Skeletal muscle satellite cell (primary cell): ENCODE data around the gene GGCX.

Experiments
- H3K27me3 ChIP-seq: 2 replicates; pipeline ENCODE4 v1.7.0; 2013; ENCODE audit warnings: low read length; ENCODE audit not compliant: control insufficient read depth, insufficient read depth
- H3K36me3 ChIP-seq: 2 replicates; pipeline ENCODE4 v1.7.0; 2013; ENCODE audit warnings: mild to moderate bottlenecking, control low read depth, low read length; ENCODE audit not compliant: insufficient read depth
- H3K4me1 ChIP-seq: 2 replicates; pipeline ENCODE4 v1.7.0; 2013; ENCODE audit warnings: low read length; ENCODE audit not compliant: control insufficient read depth, insufficient read depth
- H3K4me2 ChIP-seq: 2 replicates; pipeline ENCODE4 v1.7.0; 2013; ENCODE audit warnings: mild to moderate bottlenecking, low read length
- H3K4me3 ChIP-seq: 2 replicates; pipeline ENCODE4 v1.7.0; 2013; ENCODE audit warnings: low read length
- H3K9ac ChIP-seq: 2 replicates; pipeline ENCODE4 v1.7.0; 2013; ENCODE audit warnings: mild to moderate bottlenecking, low read depth, low read length, moderate library complexity
- H3K9me3 ChIP-seq: replicated peaks from 2 replicates; pipeline ENCODE4 v1.7.0; 2013; ENCODE audit warnings: mild to moderate bottlenecking, control low read depth, low read length

Gene GGCX

GRCh38 chr2:85554980-85555612, 6.2 kb downstream of the GGCX start:
- Histone ChIP-seq H3K4me1 (peaks cover 13% of the 10 kb centered on the region), H3K4me3 (no peak overlapping the region), H3K9me3 (no peaks in the 10 kb centered on the region), H3K4me2 (no peak overlapping the region), H3K36me3 (peaks cover 66% of the 10 kb centered on the region), H3K27me3 (no peaks in the 10 kb centered on the region), H3K9ac (no peak overlapping the region)

- Histone ChIP-seq H3K9ac (no peak overlapping the region), H3K27me3 (no peaks in the 10 kb centered on the region), H3K4me1 (peaks cover 27% of the 10 kb centered on the region), H3K36me3 (peaks cover 59% of the 10 kb centered on the region), H3K9me3 (no peaks in the 10 kb centered on the region), H3K4me3 (no peak overlapping the region), H3K4me2 (no peak overlapping the region)
Measured at GRCh38 chr2:85553184-85553583, 8.1 kb downstream of the GGCX start.

- peaks cover 54% of the 10 kb centered on the region for H3K36me3 ChIP-seq
- no peak overlapping the region for H3K4me2 ChIP-seq
- peaks cover 29% of the 10 kb centered on the region for H3K4me1 ChIP-seq
- H3K9me3 ChIP-seq: no peaks in the 10 kb centered on the region
- H3K27me3 ChIP-seq: no peaks in the 10 kb centered on the region
- H3K9ac ChIP-seq: no peak overlapping the region
- H3K4me3 ChIP-seq: no peak overlapping the region
Measured at GRCh38 chr2:85551698-85552678, 9.3 kb downstream of the GGCX start.

GRCh38 chr2:85550486-85550885, 10.8 kb downstream of the GGCX start:
- H3K27me3 ChIP-seq: no peaks in the 10 kb centered on the region
- H3K4me2 ChIP-seq: no peak overlapping the region
- H3K9me3 ChIP-seq: no peaks in the 10 kb centered on the region
- H3K4me3 ChIP-seq: no peak overlapping the region
- peaks cover 29% of the 10 kb centered on the region for H3K4me1 ChIP-seq
- peak overlapping the region; percentile 60 for H3K9ac ChIP-seq
- H3K36me3 ChIP-seq: peaks cover 57% of the 10 kb centered on the region

- H3K4me2 ChIP-seq: peak overlapping the region; percentile 51
- H3K27me3 ChIP-seq: no peaks in the 10 kb centered on the region
- no peaks in the 10 kb centered on the region for H3K9me3 ChIP-seq
- H3K9ac ChIP-seq: peak overlapping the region; percentile 60
- H3K4me1 ChIP-seq: peaks cover 29% of the 10 kb centered on the region
- peaks cover 57% of the 10 kb centered on the region for H3K36me3 ChIP-seq
- H3K4me3 ChIP-seq: peak overlapping the region; percentile 22
Measured at GRCh38 chr2:85549826-85550225, 11.5 kb downstream of the GGCX start.

- no peak overlapping the region for H3K4me3 ChIP-seq
- H3K27me3 ChIP-seq: no peaks in the 10 kb centered on the region
- peaks cover 57% of the 10 kb centered on the region for H3K36me3 ChIP-seq
Measured at GRCh38 chr2:85549095-85549494, 12.2 kb downstream of the GGCX start.

GRCh38 chr2:85548608-85548900, 12.7 kb downstream of the GGCX start:
- peaks cover 57% of the 10 kb centered on the region for H3K36me3 ChIP-seq
- no peak overlapping the region for H3K9ac ChIP-seq
- H3K9me3 ChIP-seq: no peaks in the 10 kb centered on the region
- no peak overlapping the region for H3K4me2 ChIP-seq
- H3K4me3 ChIP-seq: no peak overlapping the region
- H3K27me3 ChIP-seq: no peaks in the 10 kb centered on the region
- peaks cover 29% of the 10 kb centered on the region for H3K4me1 ChIP-seq

More at GRCh38 chr2:85549095-85549494, 12.2 kb downstream of the GGCX start:
- H3K9ac ChIP-seq: peak overlapping the region; percentile 30
- H3K4me1 ChIP-seq: peaks cover 29% of the 10 kb centered on the region
- H3K9me3 ChIP-seq: no peaks in the 10 kb centered on the region
- H3K4me2 ChIP-seq: no peak overlapping the region

GRCh38 chr2:85547859-85548607, 13.3 kb downstream of the GGCX start:
- Histone ChIP-seq H3K4me3 (no peak overlapping the region), H3K9ac (no peak overlapping the region), H3K9me3 (no peaks in the 10 kb centered on the region), H3K36me3 (peaks cover 58% of the 10 kb centered on the region), H3K27me3 (no peaks in the 10 kb centered on the region), H3K4me2 (no peak overlapping the region), H3K4me1 (peaks cover 31% of the 10 kb centered on the region)

GRCh38 chr2:85547089-85547858, 14.0 kb downstream of the GGCX start:
- Histone ChIP-seq H3K36me3 (peaks cover 58% of the 10 kb centered on the region), H3K4me1 (peaks cover 39% of the 10 kb centered on the region), H3K4me2 (no peak overlapping the region), H3K9me3 (no peaks in the 10 kb centered on the region), H3K4me3 (no peak overlapping the region), H3K9ac (no peak overlapping the region), H3K27me3 (no peaks in the 10 kb centered on the region)

- peaks cover 59% of the 10 kb centered on the region for H3K36me3 ChIP-seq
- H3K9me3 ChIP-seq: no peaks in the 10 kb centered on the region
- no peak overlapping the region for H3K4me2 ChIP-seq
- no peak overlapping the region for H3K4me3 ChIP-seq
- H3K27me3 ChIP-seq: no peaks in the 10 kb centered on the region
- H3K9ac ChIP-seq: no peak overlapping the region
- peaks cover 42% of the 10 kb centered on the region for H3K4me1 ChIP-seq
Measured at GRCh38 chr2:85545780-85546240, 15.5 kb downstream of the GGCX start.
